HG03520 (cell line): Measurements from ENCODE around the gene BLID.

Source experiments
- ATAC-seq: cut with Tn5 transposase; IDR thresholded peaks from one replicate; pipeline ENCODE4 v1.9.1; 2021; ENCODE audit warnings: mild to moderate bottlenecking, moderate library complexity; ENCODE audit not compliant: unreplicated experiment

Gene BLID

DNA sequence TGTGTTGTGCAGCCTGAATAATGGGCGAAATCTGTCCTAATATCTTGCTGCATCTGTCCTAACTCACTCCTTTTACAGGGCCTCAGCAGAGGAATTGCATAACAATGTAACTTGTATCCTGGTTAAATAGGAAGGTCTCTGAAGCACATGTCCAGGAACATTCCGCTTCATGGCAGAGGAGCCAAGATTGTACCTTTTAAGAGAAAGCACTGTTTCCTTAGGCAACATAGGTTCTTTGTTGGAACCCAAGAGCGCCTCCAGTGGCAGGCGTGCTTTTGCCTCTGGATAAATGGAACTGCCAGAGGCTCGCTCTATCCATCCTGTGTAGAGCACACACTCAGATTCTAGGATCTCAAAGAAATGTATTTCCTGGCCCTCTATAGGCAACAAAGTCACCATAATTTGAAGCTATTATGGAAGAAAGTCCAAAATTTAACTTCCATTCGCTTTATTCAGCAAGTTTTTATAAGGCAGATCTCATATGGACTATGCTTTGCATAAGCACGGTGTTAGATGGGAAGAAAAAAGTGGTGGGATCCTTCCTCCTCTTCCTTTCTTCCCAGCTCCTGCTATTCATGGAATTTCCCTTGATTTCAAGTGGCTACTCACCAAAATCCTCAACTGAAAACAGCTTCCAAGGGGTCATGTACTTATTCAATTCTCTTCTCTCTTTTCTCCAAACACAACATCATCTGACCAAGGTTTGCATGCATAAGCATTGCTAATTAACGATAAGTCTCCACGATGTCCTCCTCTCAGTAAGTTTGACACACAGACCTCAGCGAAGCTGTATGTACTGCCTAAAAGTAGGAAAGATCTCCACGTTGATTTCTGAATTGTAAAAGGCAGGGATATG, at the start of gene BLID:
TSS of gene BLID (minus strand) at position 692 of the 856 bp plus-strand sequence. CDS start at position 399, 293 bp downstream.
- ATAC-seq: no peak

- ATAC-seq: no peak
Measured at GRCh38 chr11:122163053-122163819, 47.2 kb upstream of the BLID start.

DNA sequence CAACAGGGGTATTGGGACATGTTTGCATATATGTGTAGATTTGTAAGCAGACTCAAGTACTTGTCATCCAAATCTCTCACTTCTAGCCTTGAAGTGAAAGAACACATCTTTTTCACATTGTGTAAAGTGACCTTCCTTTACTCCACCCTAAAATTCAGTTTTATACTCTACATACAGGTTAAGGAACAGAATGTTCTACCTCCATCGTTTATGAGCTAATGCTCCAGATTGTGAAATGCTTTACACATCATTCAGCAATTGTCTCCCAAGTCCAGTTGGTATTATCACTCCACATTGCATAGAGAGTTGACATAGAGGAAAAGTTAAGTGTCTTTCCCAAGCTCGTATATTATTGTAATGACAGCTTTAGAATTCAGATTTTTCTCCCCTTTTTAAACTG, 46.1 kb upstream of the BLID start:
- no peak for ATAC-seq

GRCh38 chr11:122160841-122161590, 45.0 kb upstream of the BLID start:
- no peak for ATAC-seq

- no peak for ATAC-seq
Measured at GRCh38 chr11:122159861-122160260, 43.8 kb upstream of the BLID start.

DNA sequence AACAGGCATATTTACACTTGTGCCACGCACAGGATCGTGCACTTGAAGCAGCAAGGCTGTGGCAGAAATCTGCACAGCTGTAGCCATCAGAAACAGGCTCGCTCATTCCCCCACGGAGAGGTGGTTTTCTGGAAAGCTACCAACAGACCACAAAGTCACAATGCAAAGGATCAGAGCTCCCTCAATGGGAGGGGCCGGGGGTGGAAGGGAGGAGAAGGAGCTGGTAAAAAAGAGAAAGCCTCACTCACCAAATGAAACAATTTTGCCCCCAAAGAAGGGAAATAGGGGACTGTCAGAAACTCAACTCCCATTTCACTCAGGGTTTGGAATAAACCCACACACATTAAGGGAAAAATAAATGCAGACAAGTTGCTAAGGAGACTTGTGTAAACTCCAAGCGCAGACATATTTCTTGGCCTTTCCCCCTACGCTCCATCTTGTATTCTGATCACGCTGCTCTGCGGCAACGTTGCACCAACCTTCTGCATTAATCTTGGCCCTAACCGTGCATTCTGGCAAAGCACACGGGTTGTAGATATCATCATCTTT, 43.2 kb upstream of the BLID start:
- ATAC-seq: no peak

GRCh38 chr11:122158171-122158570, 42.2 kb upstream of the BLID start:
- ATAC-seq: no peak

GRCh38 chr11:122157653-122158161, 41.7 kb upstream of the BLID start:
- no peak for ATAC-seq

- ATAC-seq: no peak
Measured at GRCh38 chr11:122156940-122157382, 40.9 kb upstream of the BLID start.

DNA sequence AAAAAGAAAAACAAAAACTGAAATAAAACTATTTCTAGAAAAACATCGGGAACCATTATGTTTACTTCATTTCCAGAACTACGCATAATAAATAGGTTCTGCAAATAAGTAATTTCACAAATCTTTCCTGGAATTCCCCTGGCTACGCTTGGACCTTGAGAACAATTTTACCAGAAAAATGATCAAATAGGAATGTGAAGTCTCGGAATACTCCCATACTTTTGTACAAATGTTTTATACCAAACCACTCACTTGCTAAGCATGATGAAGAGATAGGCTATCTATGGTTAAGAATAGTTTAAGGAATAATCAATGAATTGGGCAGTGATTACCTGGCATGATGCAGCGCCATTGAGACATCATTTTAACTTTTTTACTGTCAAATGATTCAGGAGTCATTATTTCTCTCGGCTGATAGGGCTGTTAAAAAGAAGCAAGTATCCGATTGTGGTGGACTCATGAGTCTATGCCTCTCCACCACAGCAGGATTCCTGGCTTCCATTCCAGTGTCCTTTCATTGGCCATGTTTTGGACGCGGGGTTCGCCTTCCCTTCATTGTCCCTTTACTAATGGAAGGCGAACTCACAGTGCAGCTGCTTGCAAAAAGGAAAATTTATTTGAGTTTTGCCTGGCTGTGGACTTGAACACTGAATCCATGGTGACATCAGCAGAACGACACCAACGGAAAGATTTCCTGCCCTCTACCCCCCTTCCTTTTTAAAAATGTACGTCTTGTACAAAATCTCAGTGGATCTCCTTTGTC, 39.9 kb upstream of the BLID start:
- no peak for ATAC-seq

DNA sequence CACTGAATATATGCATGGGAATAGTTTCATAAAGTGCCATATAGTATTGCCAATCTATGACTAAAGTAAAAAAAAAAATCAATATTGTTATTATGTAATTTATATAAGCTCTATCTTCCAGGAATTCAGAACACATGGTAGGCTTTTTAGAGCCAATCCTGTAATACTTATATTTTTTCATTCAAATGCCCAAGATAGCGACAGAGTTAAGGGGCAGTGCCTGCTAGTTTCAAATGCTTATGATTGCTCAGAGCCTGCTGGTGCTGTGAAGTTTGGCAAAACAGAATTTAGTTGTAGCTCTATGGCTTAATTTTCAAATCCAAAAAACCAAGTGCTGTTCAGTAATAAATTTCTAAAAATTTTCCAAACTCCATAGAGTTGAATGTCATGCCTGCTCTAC, 39.0 kb upstream of the BLID start:
- no peak for ATAC-seq

GRCh38 chr11:122154227-122154626, 38.2 kb upstream of the BLID start:
- ATAC-seq: no peak

GRCh38 chr11:122153746-122154145, 37.7 kb upstream of the BLID start:
- ATAC-seq: no peak

GRCh38 chr11:122150216-122151124, 34.5 kb upstream of the BLID start:
- ATAC-seq: no peak

DNA sequence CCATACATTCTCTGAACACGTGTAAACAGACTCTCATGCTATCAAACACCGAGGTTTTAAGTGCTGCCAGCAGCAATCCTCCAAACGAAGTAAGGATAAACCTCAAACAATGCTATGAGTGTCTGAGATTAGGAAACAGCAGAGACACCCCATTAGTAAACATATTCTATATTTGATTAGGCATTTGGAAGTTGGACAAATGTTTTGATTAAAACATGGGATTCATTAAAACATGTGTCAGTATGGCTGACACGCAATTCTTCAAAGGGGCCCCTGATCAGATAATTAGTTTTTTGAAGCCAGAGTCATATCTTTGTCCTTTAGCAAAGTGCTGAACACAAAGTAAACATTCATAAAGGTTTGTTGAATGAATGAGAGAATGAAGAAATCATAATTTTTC, 33.2 kb upstream of the BLID start:
- no peak for ATAC-seq

DNA sequence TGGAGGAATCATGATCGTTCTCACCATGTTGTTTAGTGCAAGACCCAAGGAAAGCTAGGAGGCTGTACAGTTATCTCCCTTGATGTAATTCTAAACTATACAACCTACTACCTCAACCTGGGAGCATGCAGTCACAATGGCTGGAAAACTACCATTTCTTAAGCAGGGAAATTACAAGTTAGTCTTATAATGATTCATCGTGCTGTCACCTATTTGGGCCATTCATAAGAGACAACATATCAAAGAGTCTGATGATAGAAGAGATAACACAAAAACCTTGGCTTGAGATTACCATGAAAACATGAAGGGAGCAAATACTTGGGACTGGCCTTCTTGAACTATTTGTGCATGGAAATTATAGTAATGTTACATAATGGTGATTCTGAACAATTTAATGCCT, 30.5 kb upstream of the BLID start:
- no peak for ATAC-seq

- no peak for ATAC-seq
Measured at GRCh38 chr11:122145715-122146274, 29.8 kb upstream of the BLID start.

GRCh38 chr11:122144752-122145151, 28.7 kb upstream of the BLID start:
- ATAC-seq: no peak

DNA sequence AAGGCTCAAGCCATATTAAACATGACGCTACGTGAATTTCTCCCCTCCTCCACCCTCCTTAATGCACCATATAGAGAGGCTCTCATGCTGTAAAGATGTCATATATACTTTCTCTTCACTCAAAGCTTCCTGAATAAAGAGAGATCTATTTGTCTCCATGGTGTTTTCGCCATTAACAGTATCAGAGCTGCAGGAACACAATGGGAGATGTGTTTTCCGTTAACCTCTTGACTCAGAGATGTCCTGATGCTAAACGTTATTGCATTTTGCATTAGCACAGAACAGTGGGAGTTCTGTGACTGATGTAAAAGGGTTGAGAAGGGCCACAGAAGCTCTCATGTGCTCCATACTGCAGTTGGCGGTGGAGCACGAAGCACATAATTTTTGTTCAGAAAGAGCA, 25.7 kb upstream of the BLID start:
- ATAC-seq: no peak
